HG02623 (cell line): ENCODE data around the gene WDR3.
"Not testable (repeated sequence)": the region's sequence is repeated elsewhere in the genome, so short reads cannot be mapped to it uniquely, and the experiment has no call there.

Source experiments
- ATAC-seq: cut with Tn5 transposase; IDR thresholded peaks from one replicate; pipeline ENCODE4 v1.9.1; 2021; ENCODE audit warnings: moderate library complexity; ENCODE audit not compliant: unreplicated experiment

WDR3 gene

GRCh38 chr1:117929343-117930172 lies at the start of gene WDR3, which contains the start of gene GDAP2:
Gene WDR3 (plus strand): TSS chr1:117929739. CDS start chr1:117933320, 3,581 bp downstream.
Gene GDAP2 (minus strand): TSS chr1:117929621. CDS start chr1:117920357, 9,264 bp downstream.
- peak; percentile 94 for ATAC-seq

DNA sequence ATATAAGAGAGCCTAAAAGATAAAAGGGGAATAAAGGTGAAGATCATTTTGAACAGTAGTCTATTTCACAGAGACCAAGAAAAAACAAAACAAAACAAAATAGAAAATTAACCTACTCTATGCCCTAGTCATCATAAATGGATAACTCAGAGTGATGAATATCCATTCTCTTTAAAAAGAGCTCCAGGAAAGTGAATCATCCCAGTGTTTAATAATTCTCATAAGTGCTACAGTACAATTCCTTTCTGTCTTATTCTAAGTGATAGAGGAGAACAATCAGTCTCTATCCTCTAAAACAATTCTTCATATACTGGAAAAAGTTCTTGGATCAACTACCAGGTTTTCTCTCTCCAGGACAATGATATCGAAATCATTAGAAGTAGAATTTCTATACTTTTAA lies 45.9 kb upstream of the WDR3 start:
- ATAC-seq = no peak

GRCh38 chr1:117886101-117886795 lies 43.3 kb upstream of the WDR3 start:
- ATAC-seq = no peak

- ATAC-seq = no peak
Observed at GRCh38 chr1:117890452-117890851, 39.1 kb upstream of the WDR3 start.

- ATAC-seq = no peak
Observed at GRCh38 chr1:117892512-117892911, 37.0 kb upstream of the WDR3 start.

- no peak for ATAC-seq
Observed at GRCh38 chr1:117894078-117894477, 35.5 kb upstream of the WDR3 start.

DNA sequence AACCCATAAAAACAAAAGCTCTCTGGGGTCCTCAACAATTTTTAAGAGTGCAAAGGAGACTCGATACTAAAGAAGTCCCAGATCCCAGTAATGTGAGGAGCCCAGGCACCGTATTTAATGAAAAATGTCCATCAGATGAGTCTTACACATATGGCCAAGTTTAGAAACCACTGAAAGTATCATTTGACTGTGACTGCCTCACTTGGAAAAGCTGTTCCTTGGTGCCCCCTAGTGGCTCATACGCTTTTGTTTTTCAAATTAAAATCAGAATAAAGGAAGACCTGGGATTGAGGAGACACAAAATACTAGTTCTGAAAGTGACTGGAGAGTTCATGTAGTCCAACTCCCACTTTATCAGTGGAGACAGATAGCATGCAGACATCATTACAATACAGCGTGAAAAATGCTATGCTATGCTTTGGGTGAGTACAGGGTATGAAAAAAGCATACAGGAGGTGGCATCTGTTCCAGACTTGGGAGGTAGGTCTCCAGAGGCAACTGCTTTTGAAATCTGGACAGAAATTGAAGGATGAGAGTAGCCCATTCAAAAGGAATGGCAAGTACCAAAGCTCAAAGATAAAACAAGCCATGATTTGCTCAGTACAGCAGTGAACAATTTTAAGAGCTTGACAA lies 33.9 kb upstream of the WDR3 start:
- ATAC-seq = peak; percentile 94

GRCh38 chr1:117897551-117897950 lies 32.0 kb upstream of the WDR3 start:
- ATAC-seq = no peak

DNA sequence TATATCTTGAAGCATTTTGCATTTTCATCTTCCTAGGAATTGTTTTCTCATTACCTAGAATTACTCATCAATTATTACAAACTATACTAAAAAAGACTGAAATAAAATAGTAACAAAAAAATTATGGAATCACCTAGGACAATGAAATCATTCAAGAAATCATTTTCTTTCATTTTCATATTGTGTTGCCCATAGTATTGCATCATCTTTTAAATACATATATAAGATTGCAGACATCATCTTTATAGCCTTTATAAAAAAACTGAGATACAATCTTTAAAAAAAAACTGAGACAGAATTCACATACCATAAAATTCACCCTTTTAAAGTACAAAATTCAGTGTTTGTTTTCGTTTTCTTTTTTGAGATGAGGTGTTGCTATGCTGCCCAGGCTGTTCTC lies 29.7 kb upstream of the WDR3 start:
- no peak for ATAC-seq

- ATAC-seq = no peak
Observed at GRCh38 chr1:117902944-117903343, 26.6 kb upstream of the WDR3 start.

GRCh38 chr1:117904485-117904884 lies 25.1 kb upstream of the WDR3 start:
- ATAC-seq = no peak

- ATAC-seq = no peak
Observed at GRCh38 chr1:117905019-117905418, 24.5 kb upstream of the WDR3 start.

DNA sequence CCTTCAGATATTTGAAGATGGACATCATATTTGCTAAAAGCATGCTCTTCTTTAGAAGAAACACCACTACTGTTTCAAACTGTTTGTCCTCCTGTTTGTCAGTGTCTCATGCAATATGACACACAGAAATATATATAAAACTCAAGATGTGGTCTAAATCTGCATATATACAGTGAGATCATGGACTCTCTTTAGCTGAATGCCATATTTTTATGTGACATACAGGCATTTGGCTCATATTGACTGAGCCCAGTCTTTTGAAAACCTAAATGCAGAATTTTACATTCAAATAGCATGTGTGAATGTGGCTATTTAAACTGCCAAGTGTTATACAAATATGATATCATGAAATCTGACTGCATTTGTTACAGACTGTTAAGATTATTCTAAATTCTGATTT lies 18.5 kb upstream of the WDR3 start:
- no peak for ATAC-seq

- ATAC-seq = no peak
Observed at GRCh38 chr1:117919376-117919775, 10.2 kb upstream of the WDR3 start.

DNA sequence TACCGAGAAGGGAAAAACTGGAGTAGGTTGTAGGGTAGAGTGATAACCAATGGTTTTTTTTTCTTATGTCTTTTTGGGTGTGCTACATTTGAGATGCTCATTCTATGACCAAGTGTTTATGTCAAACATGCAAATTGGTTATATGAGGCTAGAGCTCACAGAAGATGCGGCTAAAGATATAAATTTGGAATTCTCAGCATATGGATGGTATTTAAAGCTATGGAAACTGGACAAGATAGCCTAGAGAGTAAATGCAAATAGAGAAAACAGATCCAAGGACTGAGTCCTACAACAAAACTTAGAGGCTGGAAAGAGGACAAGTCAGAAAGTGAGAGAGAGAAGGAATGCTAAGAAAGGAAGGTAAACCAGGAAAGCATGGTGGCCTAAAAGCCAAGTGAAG lies 7.5 kb upstream of the WDR3 start:
- ATAC-seq = no peak

DNA sequence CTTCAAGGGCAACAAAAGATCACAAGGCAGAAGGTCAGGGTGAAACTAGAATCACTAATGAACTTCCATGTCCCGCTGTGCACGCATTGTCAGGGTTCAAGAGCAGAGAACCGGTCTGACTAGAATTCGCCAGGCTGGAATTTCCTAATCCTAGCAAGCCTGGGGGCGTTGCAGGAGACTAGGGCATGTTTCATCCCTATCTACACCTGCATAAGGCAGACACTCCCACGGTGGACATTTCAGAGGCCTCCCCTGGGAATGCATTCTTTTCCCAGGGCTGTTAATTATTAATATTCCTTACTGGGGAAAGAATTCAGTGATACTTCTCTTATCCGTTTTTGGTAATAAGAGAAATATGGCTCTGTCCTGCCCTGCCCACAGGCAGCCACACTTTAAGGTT lies 6.8 kb upstream of the WDR3 start:
- not testable (repeated sequence) for ATAC-seq

- no peak for ATAC-seq
Observed at GRCh38 chr1:117925981-117926380, 3.6 kb upstream of the WDR3 start.

DNA sequence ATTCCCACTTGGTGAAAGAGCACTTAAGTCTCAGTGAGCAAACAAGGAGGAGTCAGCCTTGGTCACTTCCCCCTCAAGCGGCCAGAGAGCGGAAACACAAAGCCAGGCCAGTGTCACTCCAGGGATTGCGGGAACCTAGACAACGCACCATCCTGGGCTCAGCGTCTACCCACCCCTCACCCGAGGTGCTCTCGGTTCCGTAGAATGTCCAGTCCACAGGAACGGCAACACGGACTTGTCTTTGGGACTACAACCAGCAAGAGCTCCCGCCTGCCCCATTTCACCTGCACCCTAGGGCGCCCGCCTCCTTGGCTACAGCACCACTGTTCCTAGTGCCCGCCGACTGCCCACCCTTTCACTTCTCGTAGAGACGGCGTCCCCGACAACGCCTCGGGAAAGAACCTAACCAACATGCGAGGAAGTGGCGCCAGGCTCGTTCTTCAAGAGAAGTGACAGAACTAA lies 627 bp upstream of the WDR3 start:
- ATAC-seq = peak; percentile 21

- no peak for ATAC-seq
Observed at GRCh38 chr1:117930173-117930447, 571 bp downstream of the WDR3 start.

DNA sequence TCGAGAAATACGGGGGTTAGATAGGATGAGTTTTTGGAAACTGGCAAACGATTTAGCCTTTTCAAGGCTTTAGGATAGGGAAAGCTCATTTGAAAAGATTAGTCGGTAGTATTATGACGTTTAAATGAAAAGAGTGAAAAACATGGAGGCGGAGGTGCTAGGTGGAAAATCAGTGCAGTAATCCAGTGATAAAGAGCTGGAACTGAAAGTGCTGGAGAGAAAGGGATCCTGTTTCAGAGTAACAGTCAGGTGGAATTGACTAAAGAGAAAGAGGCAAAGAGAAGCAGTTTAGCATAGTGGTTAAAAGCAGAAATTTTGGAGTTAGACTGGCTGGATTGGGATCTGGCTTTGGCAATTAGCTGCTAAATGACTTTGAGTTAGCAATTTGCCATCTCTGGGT lies 945 bp downstream of the WDR3 start:
- ATAC-seq = no peak

GRCh38 chr1:117932576-117932975 lies 3.0 kb downstream of the WDR3 start:
- no peak for ATAC-seq

GRCh38 chr1:117933769-117934168 lies 4.2 kb downstream of the WDR3 start:
- no peak for ATAC-seq
